Mononuclear cell (primary cell): ENCODE results near the gene NR4A1. TPM values are rescaled to one million over a fixed set of nuclear protein-coding genes. Genes with fewer than 3 reads are reported as not detected.

Experiments used
- H3K27me3 ChIP-seq: 2 replicates; pipeline ENCODE4 v1.6.0; 2011; ENCODE audit warnings: low read length, control low read depth; ENCODE audit not compliant: insufficient read depth
- H3K4me1 ChIP-seq: 2 replicates; pipeline ENCODE4 v1.5.1; 2011; ENCODE audit warnings: mild to moderate bottlenecking, low read length, control low read depth; ENCODE audit not compliant: insufficient read depth
- H3K4me3 ChIP-seq: 2 replicates; pipeline ENCODE4 v1.5.1; 2011; ENCODE audit warnings: mild to moderate bottlenecking, low read length, moderate library complexity
- H3K9me3 ChIP-seq: 2 replicates; pipeline ENCODE4 v1.5.1; 2011; ENCODE audit warnings: low read depth, mild to moderate bottlenecking, control low read depth, low read length
- total RNA-seq: library from RNA; depleted of rRNA; stranded (reverse); fragments of >200 nt; gene quantifications from one replicate; pipeline ENCODE4 v1.2.3, GENCODE V29; 2012

NR4A1 gene
- total RNA-seq, 1 donor, result 126 TPM

DNA sequence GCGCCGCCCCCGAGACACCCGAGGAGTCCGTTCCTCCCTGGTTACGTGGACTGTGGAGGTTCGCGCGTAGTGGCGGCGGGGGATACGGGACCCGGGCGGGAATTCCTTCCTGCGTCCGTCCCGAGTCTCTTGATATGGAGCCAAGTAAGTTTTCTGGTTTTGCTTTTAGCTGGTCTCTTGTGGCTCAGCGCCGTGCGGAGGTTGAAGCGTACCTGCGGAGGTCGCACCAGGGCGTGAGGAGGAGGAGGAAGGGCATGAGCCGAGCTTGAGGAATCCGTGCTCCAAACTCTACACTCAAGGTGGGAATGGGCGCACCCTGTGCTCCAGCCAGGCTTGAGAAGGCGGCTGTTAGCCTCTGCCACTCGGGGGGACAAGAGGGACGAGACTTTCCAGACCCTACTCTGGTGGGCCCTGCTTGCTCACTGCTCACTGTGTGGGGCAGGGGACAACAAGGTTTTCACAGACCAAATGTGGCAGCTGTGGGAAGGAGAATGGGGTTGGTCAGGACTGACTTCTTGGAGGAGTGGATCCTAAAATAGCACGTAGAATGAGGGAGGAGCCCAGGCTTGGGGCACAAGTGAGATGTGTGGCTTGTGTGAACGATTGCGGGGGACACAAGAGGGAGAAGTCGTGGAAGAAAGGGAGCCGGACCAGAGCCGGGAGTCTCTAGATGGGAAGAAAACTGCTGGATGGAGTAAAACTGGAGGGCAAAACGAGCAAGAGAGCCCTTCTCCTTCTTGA, 19.1 kb downstream of the NR4A1 start:
- peak overlapping the region; percentile 98 for H3K4me3 ChIP-seq
- H3K27me3 ChIP-seq, result no peaks in the 10 kb centered on the region
- no peaks in the 10 kb centered on the region for H3K9me3 ChIP-seq
- H3K4me1 ChIP-seq, result peaks cover 44% of the 10 kb centered on the region

DNA sequence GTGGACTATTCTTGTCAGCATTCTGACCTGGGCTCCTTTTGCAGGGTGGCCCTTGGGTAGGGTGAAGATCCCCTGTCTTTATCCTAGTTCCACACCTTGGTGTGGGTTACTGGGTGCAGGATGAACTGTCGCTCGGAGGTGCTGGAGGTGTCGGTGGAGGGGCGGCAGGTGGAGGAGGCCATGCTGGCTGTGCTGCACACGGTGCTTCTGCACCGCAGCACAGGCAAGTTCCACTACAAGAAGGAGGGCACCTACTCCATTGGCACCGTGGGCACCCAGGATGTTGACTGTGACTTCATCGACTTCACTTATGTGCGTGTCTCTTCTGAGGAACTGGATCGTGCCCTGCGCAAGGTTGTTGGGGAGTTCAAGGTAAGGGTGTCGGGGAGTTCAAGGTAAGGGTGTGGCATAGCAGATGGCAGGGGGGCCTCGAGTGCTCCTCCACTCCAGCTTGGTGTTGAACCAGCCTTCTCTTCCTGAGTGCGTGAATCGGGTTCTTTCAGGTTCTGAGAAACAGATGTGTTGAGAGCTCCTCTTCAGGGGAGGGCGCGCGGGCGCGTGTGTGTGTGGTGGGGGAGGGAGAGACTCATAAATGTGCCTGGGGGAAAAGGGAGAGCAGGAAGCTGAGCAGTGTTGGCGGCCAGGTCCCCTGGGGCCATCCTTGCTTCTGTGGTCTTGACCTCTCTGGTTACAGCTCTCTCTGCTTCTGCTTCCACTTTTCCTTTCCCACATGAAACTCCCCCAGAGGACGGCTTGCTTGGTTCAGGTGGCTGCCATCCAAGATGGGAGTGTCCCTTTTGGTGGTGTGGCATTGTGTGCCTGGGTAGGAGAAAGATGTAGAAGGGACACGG, 22.5 kb downstream of the NR4A1 start:
- H3K4me1 ChIP-seq, result peaks cover 44% of the 10 kb centered on the region
- no peaks in the 10 kb centered on the region for H3K27me3 ChIP-seq
- no peaks in the 10 kb centered on the region for H3K9me3 ChIP-seq
- H3K4me3 ChIP-seq, result no peak overlapping the region

DNA sequence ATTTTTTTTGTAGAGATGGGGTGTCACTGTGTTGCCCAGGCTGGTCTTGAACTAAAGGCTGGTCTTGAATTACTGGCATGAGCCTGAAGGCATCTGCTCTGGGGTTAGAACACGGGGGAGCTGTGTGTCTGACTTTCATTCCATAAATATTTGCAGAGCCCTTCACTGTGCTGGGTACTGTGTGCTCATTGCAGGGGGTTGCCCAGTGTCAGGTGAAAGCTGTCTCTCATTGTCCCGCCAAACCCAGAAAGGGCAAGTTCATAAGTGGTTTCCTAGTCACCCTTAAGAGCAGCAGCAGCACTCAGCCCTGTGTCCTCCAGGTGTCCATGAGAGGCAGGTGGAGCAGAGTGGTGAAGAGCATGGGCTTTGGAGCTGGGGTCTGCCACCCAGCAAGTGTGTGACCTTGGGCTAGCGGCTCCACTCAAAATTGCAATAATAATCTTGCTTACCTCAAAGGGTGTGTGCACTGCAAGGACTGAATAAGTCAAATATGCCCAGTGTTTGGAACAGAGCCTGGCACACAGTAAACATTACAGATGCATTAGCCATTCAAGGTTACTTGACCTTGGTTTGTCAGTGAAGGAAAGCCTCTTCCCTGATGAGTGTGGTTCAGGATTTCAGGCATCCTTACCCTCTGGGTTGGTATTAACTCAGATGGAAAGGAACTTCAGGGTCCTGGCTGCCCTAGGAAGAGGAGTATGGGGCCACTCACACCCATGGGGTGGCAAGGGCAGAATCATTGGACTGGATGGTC, 23.9 kb downstream of the NR4A1 start:
- no peak overlapping the region for H3K4me3 ChIP-seq
- H3K27me3 ChIP-seq, result no peaks in the 10 kb centered on the region
- H3K4me1 ChIP-seq, result peaks cover 37% of the 10 kb centered on the region
- no peaks in the 10 kb centered on the region for H3K9me3 ChIP-seq

DNA sequence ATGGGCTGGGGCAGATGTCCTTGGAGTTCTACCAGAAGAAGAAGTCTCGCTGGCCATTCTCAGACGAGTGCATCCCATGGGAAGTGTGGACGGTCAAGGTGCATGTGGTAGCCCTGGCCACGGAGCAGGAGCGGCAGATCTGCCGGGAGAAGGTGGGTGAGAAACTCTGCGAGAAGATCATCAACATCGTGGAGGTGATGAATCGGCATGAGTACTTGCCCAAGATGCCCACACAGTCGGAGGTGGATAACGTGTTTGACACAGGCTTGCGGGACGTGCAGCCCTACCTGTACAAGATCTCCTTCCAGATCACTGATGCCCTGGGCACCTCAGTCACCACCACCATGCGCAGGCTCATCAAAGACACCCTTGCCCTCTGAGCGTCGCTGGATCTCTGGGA, 25.6 kb downstream of the NR4A1 start:
- Histone ChIP-seq H3K27me3 (no peaks in the 10 kb centered on the region), H3K4me1 (peaks cover 32% of the 10 kb centered on the region), H3K9me3 (no peaks in the 10 kb centered on the region), H3K4me3 (no peak overlapping the region)

DNA sequence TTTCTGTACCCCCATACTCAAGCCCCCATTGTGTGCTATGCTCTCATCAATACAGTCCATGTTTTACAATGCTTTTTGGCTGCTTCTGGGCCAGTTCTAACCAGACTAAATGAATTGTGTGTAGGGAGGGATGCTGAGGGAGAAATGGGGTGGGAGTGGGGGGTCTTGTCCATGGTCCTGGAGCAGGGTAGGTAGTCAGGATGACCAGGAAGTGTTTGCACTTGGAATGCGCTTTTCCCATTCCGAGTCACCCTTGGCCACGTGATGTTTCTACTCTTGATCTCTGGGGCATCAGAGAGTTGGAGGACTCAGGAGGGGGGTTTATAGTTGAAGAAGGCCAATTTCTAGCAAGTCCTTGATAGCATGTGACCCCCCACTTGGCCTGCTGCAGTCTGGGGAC, 27.0 kb downstream of the NR4A1 start:
- H3K27me3 ChIP-seq, result no peaks in the 10 kb centered on the region
- no peak overlapping the region for H3K4me3 ChIP-seq
- no peaks in the 10 kb centered on the region for H3K9me3 ChIP-seq
- peaks cover 35% of the 10 kb centered on the region for H3K4me1 ChIP-seq

DNA sequence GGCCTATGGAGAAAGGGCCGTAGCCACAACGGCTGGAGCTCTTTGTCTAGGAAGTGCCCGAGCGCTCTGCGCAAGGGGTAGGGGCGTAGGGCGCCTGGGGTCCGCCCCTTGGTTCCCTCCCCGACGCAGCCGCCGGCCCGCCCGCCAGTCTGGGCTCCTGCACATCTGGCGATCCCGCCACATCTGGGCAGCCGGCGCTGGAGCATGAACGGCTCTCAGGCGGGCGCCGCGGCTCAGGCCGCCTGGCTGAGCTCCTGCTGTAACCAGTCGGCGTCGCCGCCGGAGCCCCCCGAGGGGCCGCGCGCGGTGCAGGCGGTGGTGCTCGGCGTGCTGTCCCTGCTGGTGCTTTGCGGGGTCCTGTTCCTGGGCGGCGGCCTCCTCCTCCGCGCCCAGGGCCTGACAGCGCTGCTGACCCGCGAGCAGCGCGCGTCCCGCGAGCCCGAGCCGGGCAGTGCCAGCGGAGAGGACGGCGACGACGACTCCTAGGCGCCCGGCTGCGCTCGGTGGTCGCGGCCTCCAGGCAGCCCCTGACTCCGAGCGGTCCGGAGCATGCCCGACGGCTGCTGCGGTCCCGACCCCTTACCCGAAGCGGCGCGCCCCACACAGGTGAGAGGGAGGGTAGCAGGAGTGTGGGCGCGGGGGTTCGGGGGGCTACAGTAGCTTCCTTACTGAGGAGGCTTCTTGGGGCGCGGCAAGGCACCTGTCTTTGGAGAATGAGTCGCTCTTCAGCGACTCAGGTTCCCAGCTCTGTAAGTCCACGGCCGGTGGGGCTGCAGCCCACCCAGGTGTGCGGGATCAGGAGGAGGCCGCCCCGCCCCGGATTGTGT, 28.5 kb downstream of the NR4A1 start, which contains the start of gene SMIM41:
Gene SMIM41 (plus strand): TSS at position 129 of the 827 bp plus-strand sequence. CDS start 76 bp downstream, at position 205.
- no peak within 1 kb of the TSS for H3K4me3 ChIP-seq
- no peaks in the 10 kb centered on the region for H3K9me3 ChIP-seq
- H3K4me1 ChIP-seq, result peaks cover 25% of the 10 kb centered on the region
- no peaks in the 10 kb centered on the region for H3K27me3 ChIP-seq

DNA sequence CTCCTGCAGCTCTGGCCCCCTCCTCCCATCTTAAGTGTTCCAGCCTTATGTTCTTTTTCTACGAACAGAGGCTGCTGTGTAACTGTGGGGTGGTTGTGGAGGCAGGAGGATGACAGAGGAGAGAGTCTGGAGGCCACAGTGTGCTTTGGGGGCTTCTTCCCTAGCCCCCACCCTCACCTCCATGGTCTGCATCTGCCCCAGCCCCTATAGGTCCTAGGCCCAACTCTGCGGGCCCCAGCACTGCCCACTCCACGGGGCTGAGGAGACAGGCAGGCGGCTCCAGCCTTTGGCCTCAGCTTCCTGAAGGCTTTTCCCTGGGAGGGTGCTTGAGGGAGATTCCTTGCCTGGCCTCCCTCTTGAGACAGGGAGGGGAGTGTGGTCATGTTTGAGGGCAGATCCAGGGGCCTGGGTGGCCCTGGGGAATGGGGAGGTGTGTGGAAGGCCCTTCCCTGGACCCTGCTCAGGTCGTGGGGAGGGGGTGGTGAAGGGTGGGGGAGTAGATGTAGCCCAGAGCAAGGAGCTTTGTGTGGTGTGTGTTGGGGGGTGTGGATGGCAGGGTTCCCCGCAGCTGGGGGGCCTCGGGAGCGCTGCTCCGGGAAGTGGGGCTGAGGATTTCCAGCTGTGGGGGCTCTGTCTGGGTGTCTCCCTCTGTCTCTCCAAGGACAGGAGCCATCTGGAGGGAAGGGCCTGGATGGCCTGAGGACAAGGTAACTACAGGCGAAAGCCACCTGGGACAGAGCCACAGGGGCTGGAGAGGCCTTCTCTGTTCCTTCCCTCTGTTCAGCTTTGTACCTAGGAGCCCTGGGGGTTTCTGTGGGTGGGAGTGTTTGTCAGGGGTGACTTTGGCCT, 29.4 kb downstream of the NR4A1 start:
- H3K27me3 ChIP-seq, result no peaks in the 10 kb centered on the region
- H3K4me1 ChIP-seq, result peaks cover 21% of the 10 kb centered on the region
- no peaks in the 10 kb centered on the region for H3K9me3 ChIP-seq
- no peak overlapping the region for H3K4me3 ChIP-seq

GRCh38 chr12:52081263-52081733, 30.1 kb downstream of the NR4A1 start:
- H3K27me3 ChIP-seq, result no peaks in the 10 kb centered on the region
- no peak overlapping the region for H3K4me3 ChIP-seq
- no peaks in the 10 kb centered on the region for H3K9me3 ChIP-seq
- H3K4me1 ChIP-seq, result peaks cover 21% of the 10 kb centered on the region

- Histone ChIP-seq H3K4me3 (no peak overlapping the region), H3K27me3 (no peaks in the 10 kb centered on the region), H3K9me3 (no peaks in the 10 kb centered on the region), H3K4me1 (peaks cover 21% of the 10 kb centered on the region)
Measured at GRCh38 chr12:52082026-52082668, 30.9 kb downstream of the NR4A1 start.

DNA sequence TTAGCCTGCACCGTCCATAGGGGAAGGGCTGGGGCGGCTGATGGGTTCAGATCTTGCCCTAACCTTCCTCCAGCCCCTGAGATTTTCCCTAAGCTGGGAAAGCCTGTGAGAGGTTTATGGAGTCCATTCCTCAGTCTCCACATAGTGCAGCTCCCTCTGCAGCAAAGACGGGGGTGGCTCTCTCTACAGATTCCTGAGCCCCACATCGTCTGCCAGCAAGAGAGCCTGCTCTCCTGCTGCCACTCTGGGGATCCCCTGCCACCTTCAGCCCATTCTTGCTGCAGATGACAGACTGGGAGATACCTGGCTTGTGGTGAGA, 31.4 kb downstream of the NR4A1 start:
- H3K27me3 ChIP-seq, result no peaks in the 10 kb centered on the region
- peaks cover 21% of the 10 kb centered on the region for H3K4me1 ChIP-seq
- no peaks in the 10 kb centered on the region for H3K9me3 ChIP-seq
- no peak overlapping the region for H3K4me3 ChIP-seq

DNA sequence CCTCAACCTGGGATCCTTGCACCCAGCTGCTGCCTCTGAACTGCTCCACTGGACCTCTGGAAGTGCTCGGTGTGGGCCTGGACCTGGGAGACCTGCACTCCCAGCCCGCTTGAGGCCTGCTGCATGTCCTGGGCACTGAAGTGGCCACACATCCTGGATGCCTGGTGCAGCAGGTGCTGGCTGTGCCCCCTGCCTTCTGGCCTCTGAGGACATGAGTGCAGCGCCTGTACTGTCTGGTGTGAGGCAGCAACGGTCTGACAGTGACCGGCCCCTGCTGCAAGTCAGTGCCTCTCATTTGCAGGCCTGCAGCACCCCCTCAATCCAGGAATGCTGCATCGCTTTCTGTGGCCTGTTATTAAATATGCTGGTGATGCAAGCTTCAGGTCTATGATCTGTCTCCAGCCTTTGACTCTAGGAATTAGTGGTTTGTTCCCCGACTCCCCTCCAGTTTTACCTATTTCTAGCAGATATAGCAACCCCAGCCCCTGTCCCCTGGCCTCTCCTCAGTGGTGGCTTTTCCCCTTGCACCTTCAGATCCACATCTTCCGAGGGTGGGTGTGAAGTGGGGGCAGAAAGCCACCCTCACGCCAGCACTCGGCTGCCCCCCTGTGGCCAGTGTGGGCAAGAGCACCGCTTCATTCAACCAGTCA, 31.9 kb downstream of the NR4A1 start:
- Histone ChIP-seq H3K27me3 (no peaks in the 10 kb centered on the region), H3K9me3 (no peaks in the 10 kb centered on the region), H3K4me1 (peaks cover 21% of the 10 kb centered on the region), H3K4me3 (no peak overlapping the region)

DNA sequence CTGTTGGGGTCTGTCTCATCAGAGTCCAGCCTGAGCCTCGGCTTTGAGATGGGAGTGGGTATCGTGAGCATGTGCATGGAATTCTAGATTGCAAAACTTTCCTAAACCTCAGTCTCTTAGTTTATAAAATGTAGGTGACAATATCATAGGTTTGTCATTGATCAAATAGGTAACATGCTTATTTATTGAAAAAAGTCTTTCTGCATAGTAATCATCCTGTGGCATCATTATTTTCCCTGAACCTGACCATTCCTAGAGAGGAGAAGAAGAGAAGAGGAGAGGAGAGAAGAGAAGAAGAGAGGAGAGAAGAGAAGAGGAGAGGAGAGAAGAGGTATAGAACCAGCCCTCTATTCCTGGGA, 32.4 kb downstream of the NR4A1 start:
- Histone ChIP-seq H3K27me3 (no peaks in the 10 kb centered on the region), H3K4me1 (peaks cover 21% of the 10 kb centered on the region), H3K4me3 (no peak overlapping the region)

More for the DNA sequence above, 32.4 kb downstream of the NR4A1 start:
- no peaks in the 10 kb centered on the region for H3K9me3 ChIP-seq
